Glutamatergic neuron (in vitro differentiated cells): ENCODE data around the gene PSAP. TPM values are rescaled to one million over a fixed set of nuclear protein-coding genes. Genes with fewer than 3 reads are reported as not detected.

ENCODE experiments used
- DNase-seq: peaks from one replicate; pipeline ENCODE4 v3.0.0; 2022
- H3K27ac Mint-ChIP-seq: one replicate; pipeline ENCODE4 v1.8.0; 2020; ENCODE audit warnings: mild to moderate bottlenecking, mixed read lengths, inconsistent platforms; ENCODE audit not compliant: unreplicated experiment
- H3K27me3 Mint-ChIP-seq: one replicate; pipeline ENCODE4 v1.8.0; 2020; ENCODE audit warnings: mild to moderate bottlenecking, moderate library complexity, mixed read lengths, inconsistent platforms; ENCODE audit not compliant: unreplicated experiment
- H3K36me3 Mint-ChIP-seq: one replicate; pipeline ENCODE4 v1.8.0; 2020; ENCODE audit warnings: mild to moderate bottlenecking, mixed read lengths, inconsistent platforms; ENCODE audit not compliant: unreplicated experiment
- H3K4me1 Mint-ChIP-seq: one replicate; pipeline ENCODE4 v1.8.0; 2020; ENCODE audit warnings: mild to moderate bottlenecking, low read depth, mixed read lengths, inconsistent platforms; ENCODE audit not compliant: unreplicated experiment
- H3K4me3 Mint-ChIP-seq: one replicate; pipeline ENCODE4 v1.8.0; 2020; ENCODE audit warnings: mild to moderate bottlenecking, mixed read lengths, inconsistent platforms; ENCODE audit not compliant: unreplicated experiment
- H3K9me3 Mint-ChIP-seq: one replicate; pipeline ENCODE4 v1.8.0; 2020; ENCODE audit warnings: mild to moderate bottlenecking, moderate library complexity, mixed read lengths, inconsistent platforms; ENCODE audit not compliant: unreplicated experiment
- total RNA-seq: library from RNA; stranded (reverse); fragmentation: NEBNext Ultra II Directional; extraction: Animal tissue kit (Norgen Biotek cat#: 25700); gene quantifications from one replicate; pipeline ENCODE4 v1.2.1, GENCODE V29; 2021; ENCODE audit not compliant: unreplicated experiment
- TF ChIP-seq, protein P1 (sequence below): fragments of 200-600 bp; sonication (generic); IDR thresholded peaks from one replicate; pipeline ENCODE4 v1.5.0; 2021; ENCODE audit not compliant: partially characterized antibody, unreplicated experiment

The PSAP gene
- total RNA-seq, 1 donor from 2014 or later: 737 TPM

DNA sequence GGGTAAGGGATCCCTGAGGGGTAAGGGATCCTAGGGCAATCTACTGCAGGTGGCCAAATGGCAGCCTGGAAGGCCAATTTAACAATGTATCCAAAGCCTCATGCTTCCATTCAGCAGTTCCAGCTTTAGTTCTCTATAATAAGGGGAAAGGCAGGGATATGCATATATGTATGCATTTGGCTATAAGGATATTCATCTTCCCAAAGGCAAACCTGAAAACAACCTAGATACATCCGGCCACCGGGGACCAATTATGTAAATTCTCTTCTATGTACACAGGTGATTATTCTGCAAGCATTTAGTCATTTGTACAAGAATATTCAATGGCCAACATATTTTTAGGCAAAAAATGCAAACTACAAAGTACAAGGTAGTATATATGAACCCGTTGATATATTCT, 26.7 kb downstream of the PSAP start:
- Mint-ChIP-seq H3K9me3 (peaks cover 3% of the 10 kb centered on the region), H3K4me1 (no peaks in the 10 kb centered on the region), H3K27me3 (peaks cover 5% of the 10 kb centered on the region), H3K36me3 (no peaks in the 10 kb centered on the region), H3K27ac (no peak overlapping the region), H3K4me3 (no peak overlapping the region)
- TF ChIP-seq, protein P1, sequence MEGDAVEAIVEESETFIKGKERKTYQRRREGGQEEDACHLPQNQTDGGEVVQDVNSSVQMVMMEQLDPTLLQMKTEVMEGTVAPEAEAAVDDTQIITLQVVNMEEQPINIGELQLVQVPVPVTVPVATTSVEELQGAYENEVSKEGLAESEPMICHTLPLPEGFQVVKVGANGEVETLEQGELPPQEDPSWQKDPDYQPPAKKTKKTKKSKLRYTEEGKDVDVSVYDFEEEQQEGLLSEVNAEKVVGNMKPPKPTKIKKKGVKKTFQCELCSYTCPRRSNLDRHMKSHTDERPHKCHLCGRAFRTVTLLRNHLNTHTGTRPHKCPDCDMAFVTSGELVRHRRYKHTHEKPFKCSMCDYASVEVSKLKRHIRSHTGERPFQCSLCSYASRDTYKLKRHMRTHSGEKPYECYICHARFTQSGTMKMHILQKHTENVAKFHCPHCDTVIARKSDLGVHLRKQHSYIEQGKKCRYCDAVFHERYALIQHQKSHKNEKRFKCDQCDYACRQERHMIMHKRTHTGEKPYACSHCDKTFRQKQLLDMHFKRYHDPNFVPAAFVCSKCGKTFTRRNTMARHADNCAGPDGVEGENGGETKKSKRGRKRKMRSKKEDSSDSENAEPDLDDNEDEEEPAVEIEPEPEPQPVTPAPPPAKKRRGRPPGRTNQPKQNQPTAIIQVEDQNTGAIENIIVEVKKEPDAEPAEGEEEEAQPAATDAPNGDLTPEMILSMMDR: no peak
- no peak for DNase-seq

DNA sequence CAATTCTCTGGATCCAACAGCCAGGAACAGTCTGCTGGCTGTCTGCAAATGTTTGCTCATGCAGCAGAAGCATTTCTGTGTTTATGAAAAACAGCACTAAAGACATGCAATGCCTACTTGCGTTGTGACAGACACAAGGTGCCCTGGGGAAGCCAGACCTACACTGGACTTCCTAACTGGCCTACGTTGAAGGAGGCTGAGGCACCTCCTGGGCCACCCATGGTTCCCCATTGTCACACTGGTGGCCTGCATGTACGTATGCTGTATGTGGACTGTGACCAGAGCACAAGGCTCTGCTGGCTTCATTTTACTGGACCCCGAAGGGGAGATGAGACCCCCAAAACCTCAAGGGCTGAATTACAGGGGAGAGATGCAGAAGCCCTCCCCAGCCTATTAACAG, 27.7 kb downstream of the PSAP start:
- H3K4me1 Mint-ChIP-seq: no peaks in the 10 kb centered on the region
- no peak for DNase-seq
- no peak overlapping the region for H3K4me3 Mint-ChIP-seq
- peaks cover 5% of the 10 kb centered on the region for H3K27me3 Mint-ChIP-seq
- peaks cover 3% of the 10 kb centered on the region for H3K9me3 Mint-ChIP-seq
- TF ChIP-seq, protein P1: no peak
- no peak overlapping the region for H3K27ac Mint-ChIP-seq
- no peaks in the 10 kb centered on the region for H3K36me3 Mint-ChIP-seq

DNA sequence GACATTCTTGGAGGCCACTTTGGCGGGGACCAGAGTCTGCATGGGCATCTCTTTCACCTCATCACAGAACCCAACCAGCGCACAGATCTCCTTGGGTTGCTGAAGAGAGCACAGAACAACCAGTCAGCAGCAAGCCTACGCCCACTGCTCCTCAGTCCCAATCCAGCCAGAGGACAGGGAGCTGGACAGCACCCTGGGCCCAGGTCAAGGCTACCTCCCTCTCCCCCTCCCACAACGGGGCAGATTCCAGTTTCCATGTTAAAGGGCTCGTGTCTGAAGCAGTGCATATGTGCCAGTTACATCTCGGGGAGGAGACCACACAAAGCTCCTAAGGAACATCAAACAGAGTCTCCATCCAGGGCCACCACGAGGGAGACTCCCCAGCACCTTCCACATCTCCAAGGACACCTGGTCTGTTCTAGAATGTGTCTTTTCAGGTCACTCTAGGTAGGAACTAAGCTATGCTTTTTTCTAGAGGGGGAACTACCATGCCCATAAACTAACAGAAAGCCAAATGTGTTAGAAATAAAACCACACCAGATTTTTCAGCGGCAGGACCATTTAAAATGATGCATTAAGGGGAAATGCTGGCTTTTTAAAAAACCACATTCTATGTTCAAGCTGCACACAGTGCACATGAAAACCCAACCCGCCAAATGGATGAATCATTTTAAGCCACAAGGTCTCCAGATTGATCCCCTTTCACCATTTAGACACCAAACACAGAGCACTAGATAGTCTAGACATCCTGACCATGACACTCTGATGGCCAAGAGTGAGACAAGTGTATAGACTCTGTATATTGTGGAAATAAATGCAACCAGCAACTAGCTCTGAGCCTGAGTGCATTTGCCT, 28.9 kb downstream of the PSAP start:
- no peaks in the 10 kb centered on the region for H3K4me1 Mint-ChIP-seq
- peaks cover 3% of the 10 kb centered on the region for H3K9me3 Mint-ChIP-seq
- TF ChIP-seq, protein P1: no peak
- no peaks in the 10 kb centered on the region for H3K36me3 Mint-ChIP-seq
- peak overlapping the region; percentile 25 for H3K4me3 Mint-ChIP-seq
- DNase-seq: no peak
- no peak overlapping the region for H3K27ac Mint-ChIP-seq
- peaks cover 5% of the 10 kb centered on the region for H3K27me3 Mint-ChIP-seq

DNA sequence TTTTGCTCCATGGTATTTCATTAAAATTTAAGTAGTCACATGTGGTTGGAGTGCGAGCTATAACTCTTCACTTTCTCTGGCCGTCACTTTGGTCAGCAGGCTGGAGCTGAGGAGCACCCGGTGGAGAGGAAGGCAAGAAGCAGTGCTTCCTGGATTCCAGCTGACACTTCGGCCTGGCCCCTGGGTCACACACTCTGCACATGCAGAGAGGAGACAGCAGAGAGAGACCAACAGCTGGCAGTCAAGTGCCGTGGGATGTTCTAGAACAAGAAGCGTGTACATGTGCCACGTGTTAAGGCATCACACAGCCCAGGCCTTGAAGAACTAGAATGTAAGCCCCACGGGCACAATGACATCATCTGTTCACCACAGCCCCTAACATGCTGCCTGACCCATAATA, 30.1 kb downstream of the PSAP start:
- Mint-ChIP-seq H3K4me3 (no peak overlapping the region), H3K36me3 (no peaks in the 10 kb centered on the region), H3K9me3 (peaks cover 5% of the 10 kb centered on the region), H3K4me1 (no peaks in the 10 kb centered on the region), H3K27me3 (peaks cover 10% of the 10 kb centered on the region), H3K27ac (no peak overlapping the region)
- TF ChIP-seq, protein P1: no peak
- DNase-seq: no peak

DNA sequence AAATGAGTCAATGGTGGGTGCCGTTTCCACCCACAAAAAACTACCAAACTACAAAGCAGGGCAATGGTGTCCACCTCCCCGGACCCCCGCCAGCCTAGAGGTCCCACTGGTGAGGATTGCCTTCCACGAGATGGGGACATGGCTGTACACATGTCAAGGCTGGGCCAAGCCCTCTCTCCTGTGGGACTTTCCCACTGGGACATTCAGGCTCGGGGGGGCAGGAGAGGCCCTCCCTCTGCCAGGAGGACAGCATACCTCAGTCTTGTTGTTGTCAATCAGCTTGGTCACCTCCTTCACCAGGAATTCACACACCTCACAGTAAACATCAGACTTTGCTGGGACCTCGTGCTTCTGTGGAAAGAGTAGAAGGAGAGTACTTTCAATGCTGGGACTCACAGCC, 31.1 kb downstream of the PSAP start:
- H3K36me3 Mint-ChIP-seq: no peaks in the 10 kb centered on the region

More for the DNA sequence above, 31.1 kb downstream of the PSAP start:
- H3K27ac Mint-ChIP-seq: no peak overlapping the region
- TF ChIP-seq, protein P1: no peak
- peaks cover 8% of the 10 kb centered on the region for H3K9me3 Mint-ChIP-seq
- DNase-seq: no peak
- H3K27me3 Mint-ChIP-seq: peaks cover 12% of the 10 kb centered on the region
- no peak overlapping the region for H3K4me3 Mint-ChIP-seq
- no peaks in the 10 kb centered on the region for H3K4me1 Mint-ChIP-seq
